B cell (primary cell): ENCODE measurements around the gene AMELX. TPM values are rescaled to one million over a fixed set of nuclear protein-coding genes. Genes with fewer than 3 reads are reported as not detected.

Experiments
- ATAC-seq: fragments of 200-7000 bp; cut with Tn5 transposase; one replicate; pipeline ENCODE4 v1.10.0; 2021; ENCODE audit warnings: low read depth, mild to moderate bottlenecking, moderate number of reproducible peaks, moderate library complexity
- CTCF ChIA-PET: fragments of 350-600 bp; sonication (Branson Sonifier 250); formaldehyde crosslinking; loops from one replicate; lab custom pipeline; 2021; ENCODE audit warnings: antibody characterized with exemption, inconsistent platforms; lab: Charles Lee
- POLR2A ChIA-PET: fragments of 350-600 bp; sonication (Branson Sonifier 250); formaldehyde crosslinking; loops from one replicate; lab custom pipeline; 2021; ENCODE audit warnings: antibody characterized with exemption; lab: Charles Lee
- DNase-seq: peaks from one replicate; pipeline ENCODE4 v3.0.0; 2013
- H2AFZ ChIP-seq: 2 replicates; pipeline ENCODE4 v1.6.1; 2012; ENCODE audit warnings: mild to moderate bottlenecking, low read depth, low read length; ENCODE audit not compliant: insufficient read depth, poor library complexity, severe bottlenecking
- H3K27ac ChIP-seq, 2 donors: 1 replicate in 1 of 2; 2 replicates in 1 of 2; pipeline ENCODE4 v1.5.1; 2012 to 2013; ENCODE audit warnings: low read length in 2 of 2, mild to moderate bottlenecking in 2 of 2, moderate library complexity in 1 of 2
- H3K27me3 ChIP-seq, 4 experiments: fragments of 200-600 bp in 1 of 4; sonication (generic) in 1 of 4; replicated peaks in 1 of 4; 1 replicate in 2 of 4; 2 replicates in 2 of 4; pipeline versions ENCODE4 v1.6.1 to v1.7.0; 2013 to 2016; ENCODE audit warnings: low read length in 3 of 4, mild to moderate bottlenecking in 2 of 4, mixed read lengths in 1 of 4, moderate library complexity in 1 of 4; ENCODE audit not compliant: insufficient read depth in 4 of 4, control insufficient read depth in 3 of 4; ENCODE audit errors: control extremely low read depth in 1 of 4
- H3K36me3 ChIP-seq, 2 experiments: replicated peaks in 1 of 2; 1 replicate in 1 of 2; 2 replicates in 1 of 2; pipeline versions ENCODE4 v1.6.1 to v1.7.1; 2013; ENCODE audit warnings: low read length in 1 of 2; ENCODE audit not compliant: insufficient read depth in 2 of 2, control insufficient read depth in 1 of 2; ENCODE audit errors: control extremely low read depth in 1 of 2, extremely low read depth in 1 of 2
- H3K4me1 ChIP-seq, 2 donors: fragments of 200-600 bp in 1 of 2; sonication (generic) in 1 of 2; 1 replicate in 1 of 2; 2 replicates in 1 of 2; pipeline versions ENCODE4 v1.5.1 to v1.6.1; 2013 to 2017; ENCODE audit warnings: low read length in 2 of 2; ENCODE audit not compliant: control insufficient read depth in 2 of 2, insufficient read depth in 2 of 2
- H3K4me2 ChIP-seq: replicated peaks from 2 replicates; pipeline ENCODE3; 2012; ENCODE audit warnings: mild to moderate bottlenecking, low read depth, low read length; ENCODE audit not compliant: poor library complexity, severe bottlenecking
- H3K4me3 ChIP-seq, 5 experiments: fragments of 200-600 bp in 1 of 5; sonication (generic) in 1 of 5; 1 replicate in 3 of 5; 2 replicates in 2 of 5; pipeline versions ENCODE4 v1.5.1 to v1.7.0; 2011 to 2016; ENCODE audit warnings: low read length in 4 of 5, mild to moderate bottlenecking in 4 of 5, low read depth in 2 of 5, control low read depth in 1 of 5, moderate library complexity in 1 of 5; ENCODE audit not compliant: insufficient read depth in 1 of 5; ENCODE audit errors: control extremely low read depth in 1 of 5, extremely low read depth in 1 of 5
- H3K79me2 ChIP-seq: fragments of 200-600 bp; sonication (generic); one replicate; pipeline ENCODE4 v1.6.0; 2016; ENCODE audit warnings: low read length; ENCODE audit not compliant: control insufficient read depth, insufficient read depth
- H3K9ac ChIP-seq: fragments of 200-600 bp; sonication (generic); 2 replicates; pipeline ENCODE4 v1.6.1; 2017; ENCODE audit warnings: mild to moderate bottlenecking, low read length, moderate library complexity
- H3K9me3 ChIP-seq, 3 donors: one replicate each; pipeline versions ENCODE4 v1.6.1 to v1.7.1; 2013; ENCODE audit warnings: low read length in 2 of 3; ENCODE audit not compliant: control insufficient read depth in 2 of 3, insufficient read depth in 1 of 3; ENCODE audit errors: control extremely low read depth in 1 of 3
- H4K20me1 ChIP-seq: 2 replicates; pipeline ENCODE4 v1.6.0; 2012; ENCODE audit warnings: mild to moderate bottlenecking, low read length; ENCODE audit not compliant: insufficient read depth, control insufficient read depth, poor library complexity, severe bottlenecking
- H3K27ac Mint-ChIP-seq: one replicate; pipeline ENCODE4 v1.8.0; 2021; ENCODE audit warnings: mixed read lengths
- H3K27me3 Mint-ChIP-seq: one replicate; pipeline ENCODE4 v1.8.0; 2021; ENCODE audit warnings: mixed read lengths
- H3K4me1 Mint-ChIP-seq: one replicate; pipeline ENCODE4 v1.8.0; 2021; ENCODE audit warnings: mixed read lengths
- H3K4me3 Mint-ChIP-seq: one replicate; pipeline ENCODE4 v1.8.0; 2021; ENCODE audit warnings: mixed read lengths
- H3K9me3 Mint-ChIP-seq: one replicate; pipeline ENCODE4 v1.8.0; 2022; ENCODE audit warnings: mixed read lengths; ENCODE audit not compliant: insufficient read depth
- EZH2 ChIP-seq: IDR thresholded peaks from 2 replicates; pipeline ENCODE4 v1.6.1; 2012; ENCODE audit warnings: borderline replicate concordance, low read depth, mild to moderate bottlenecking, moderate library complexity, low read length; ENCODE audit not compliant: insufficient read depth, poor library complexity, severe bottlenecking
- WGBS: methylation state at CpG from one replicate; pipeline ENCODE4 v1.1.5; 2013; ENCODE audit warnings: missing lambda C conversion rate; ENCODE audit not compliant: insufficient coverage; 5-methylcytosine and 5-hydroxymethylcytosine counted together
- intact Hi-C: fragments of 100-400 bp; cut with micrococcal nuclease; formaldehyde crosslinking; loops from one replicate; pipeline ENCODE4 v1.10.0; 2022
- polyA plus RNA-seq: library from polyadenylated mRNA; depleted of rRNA; stranded (reverse); fragments of >200 nt; gene quantifications from 2 replicates; pipeline ENCODE4 v1.2.3, GENCODE V29; 2012
- total RNA-seq, 2 donors: library from RNA; stranded (reverse); fragments of 120-200 nt in 1 of 2; gene quantifications; 1 replicate in 1 of 2; 2 replicates in 1 of 2; pipeline versions ENCODE4 v1.2.3 to v1.2.4, GENCODE V29; 2013 to 2022
- TF ChIP-seq, protein P1 (sequence below): fragments of 200-600 bp; IDR thresholded peaks from one replicate; pipeline ENCODE4 v1.8.0; 2022; ENCODE audit warnings: antibody characterized with exemption, mild to moderate bottlenecking

The AMELX gene
- total and polyA plus RNA-seq, 2 donors (not counting 1 experiment from before 2014, with no cell fraction given), result not detected

GRCh38 chrX:11269996-11270395 lies 23.2 kb upstream of the AMELX start:
- Histone ChIP-seq H3K9me3 (no peaks in the 10 kb centered on the region), H3K4me3 (no peak overlapping the region), H4K20me1 (no peaks in the 10 kb centered on the region), H3K79me2 (no peaks in the 10 kb centered on the region), H3K9ac (no peak overlapping the region), H3K4me1 (no peaks in the 10 kb centered on the region), H3K27me3 (no peaks in the 10 kb centered on the region), H3K4me2 (no peak overlapping the region), H3K36me3 (no peaks in the 10 kb centered on the region), H2AFZ (no peak overlapping the region), H3K27ac (no peak overlapping the region)
- Mint-ChIP-seq H3K27ac (no peak overlapping the region), H3K9me3 (no peaks in the 10 kb centered on the region), H3K27me3 (peaks cover 8% of the 10 kb centered on the region), H3K4me3 (no peak overlapping the region), H3K4me1 (no peaks in the 10 kb centered on the region)
- ATAC-seq (no peak), DNase-seq (no peak)
- no CpG with 5 or more reads among the region's 3 CpGs for WGBS
- TF ChIP-seq EZH2, result no peak
- TF ChIP-seq, protein P1, sequence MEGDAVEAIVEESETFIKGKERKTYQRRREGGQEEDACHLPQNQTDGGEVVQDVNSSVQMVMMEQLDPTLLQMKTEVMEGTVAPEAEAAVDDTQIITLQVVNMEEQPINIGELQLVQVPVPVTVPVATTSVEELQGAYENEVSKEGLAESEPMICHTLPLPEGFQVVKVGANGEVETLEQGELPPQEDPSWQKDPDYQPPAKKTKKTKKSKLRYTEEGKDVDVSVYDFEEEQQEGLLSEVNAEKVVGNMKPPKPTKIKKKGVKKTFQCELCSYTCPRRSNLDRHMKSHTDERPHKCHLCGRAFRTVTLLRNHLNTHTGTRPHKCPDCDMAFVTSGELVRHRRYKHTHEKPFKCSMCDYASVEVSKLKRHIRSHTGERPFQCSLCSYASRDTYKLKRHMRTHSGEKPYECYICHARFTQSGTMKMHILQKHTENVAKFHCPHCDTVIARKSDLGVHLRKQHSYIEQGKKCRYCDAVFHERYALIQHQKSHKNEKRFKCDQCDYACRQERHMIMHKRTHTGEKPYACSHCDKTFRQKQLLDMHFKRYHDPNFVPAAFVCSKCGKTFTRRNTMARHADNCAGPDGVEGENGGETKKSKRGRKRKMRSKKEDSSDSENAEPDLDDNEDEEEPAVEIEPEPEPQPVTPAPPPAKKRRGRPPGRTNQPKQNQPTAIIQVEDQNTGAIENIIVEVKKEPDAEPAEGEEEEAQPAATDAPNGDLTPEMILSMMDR, result no peak
- CTCF ChIA-PET, result no interaction called here
- POLR2A ChIA-PET, result no interaction called here
- intact Hi-C loops, result no loop called here

- CTCF ChIA-PET, result no interaction called here
- no peak overlapping the region for H3K4me3 Mint-ChIP-seq
- DNase-seq (no peak), ATAC-seq (no peak)
- no peaks in the 10 kb centered on the region for H3K79me2 ChIP-seq
- H3K4me1 Mint-ChIP-seq, result no peaks in the 10 kb centered on the region
- no peak for TF ChIP-seq EZH2
- TF ChIP-seq, protein P1, result no peak
- POLR2A ChIA-PET, result no interaction called here
- no peak overlapping the region for H3K27ac Mint-ChIP-seq
- no peak overlapping the region for H3K27ac ChIP-seq
- H3K4me1 ChIP-seq, result no peaks in the 10 kb centered on the region
- intact Hi-C loops, result no loop called here
- no peak overlapping the region for H3K4me2 ChIP-seq
- no peak overlapping the region for H2AFZ ChIP-seq
- peaks cover 14% of the 10 kb centered on the region for H3K27me3 Mint-ChIP-seq
- no peak overlapping the region for H3K9ac ChIP-seq
- H3K9me3 Mint-ChIP-seq, result no peaks in the 10 kb centered on the region
- H3K36me3 ChIP-seq, result no peaks in the 10 kb centered on the region
- 100% methylated on average over 2 of the region's 2 CpGs for WGBS
- H3K4me3 ChIP-seq, result no peak overlapping the region
- H3K9me3 ChIP-seq, result no peaks in the 10 kb centered on the region
- H4K20me1 ChIP-seq, result no peaks in the 10 kb centered on the region
- H3K27me3 ChIP-seq, result no peaks in the 10 kb centered on the region
Measured at GRCh38 chrX:11272290-11272689, 20.9 kb upstream of the AMELX start.
